IMR-90 (cell line): Measurements from ENCODE around the gene ID3. TPM values are rescaled to one million over a fixed set of nuclear protein-coding genes. Genes with fewer than 3 reads are reported as not detected.

ENCODE experiments used
- ATAC-seq: fragments of 200-7000 bp; cut with Tn5 transposase; 2 replicates; pipeline ENCODE4 v1.9.1; 2020; ENCODE audit warnings: low read depth, mild to moderate bottlenecking, moderate library complexity
- BruUV-seq: library from RNA; stranded (reverse); fragments of 400-500 nt; replicated peaks from 2 replicates; lab custom pipeline; 2021; lab: Mats Ljungman, UMichigan
- CTCF ChIA-PET: fragments of 300-600 bp; formaldehyde crosslinking; extraction: SDS; loops from one replicate; lab custom pipeline; 2021; ENCODE audit warnings: antibody characterized with exemption; lab: Yijun Ruan, JAX
- POLR2A ChIA-PET: fragments of 300-600 bp; sonication (Branson Sonifier 250); formaldehyde crosslinking; loops from one replicate; lab custom pipeline; 2022; ENCODE audit warnings: antibody characterized with exemption; ENCODE audit not compliant: unreplicated experiment; lab: Charles Lee
- DNase-seq: peaks from one replicate; pipeline ENCODE4 v3.0.0; 2013
- H2AFZ ChIP-seq: replicated peaks from 2 replicates; pipeline ENCODE3; 2013; ENCODE audit warnings: low read length, mild to moderate bottlenecking; ENCODE audit not compliant: poor library complexity
- H2AK5ac ChIP-seq: 2 replicates; pipeline ENCODE4 v1.6.1; 2013; ENCODE audit warnings: low read depth, low read length, inconsistent platforms
- H2AK9ac ChIP-seq: replicated peaks from 2 replicates; pipeline ENCODE3; 2013; ENCODE audit warnings: mild to moderate bottlenecking, low read depth, low read length, moderate library complexity; ENCODE audit not compliant: poor library complexity
- H2BK120ac ChIP-seq: 2 replicates; pipeline ENCODE4 v1.6.1; 2013; ENCODE audit warnings: low read depth, low read length, inconsistent platforms
- H2BK15ac ChIP-seq: 3 replicates; pipeline ENCODE4 v1.6.1; 2013; ENCODE audit warnings: low read depth, low read length, inconsistent platforms
- H2BK20ac ChIP-seq: 2 replicates; pipeline ENCODE4 v1.6.1; 2013; ENCODE audit warnings: low read depth, mild to moderate bottlenecking, inconsistent platforms, low read length, moderate library complexity
- H2BK5ac ChIP-seq: 2 replicates; pipeline ENCODE4 v1.6.1; 2013; ENCODE audit warnings: mild to moderate bottlenecking, low read depth, low read length, inconsistent platforms; ENCODE audit not compliant: poor library complexity, severe bottlenecking
- H3K14ac ChIP-seq: replicated peaks from 2 replicates; pipeline ENCODE4 v1.6.1; 2013; ENCODE audit warnings: low read depth, low read length, inconsistent platforms
- H3K18ac ChIP-seq: 2 replicates; pipeline ENCODE4 v1.6.1; 2013; ENCODE audit warnings: low read depth, low read length, control low read depth
- H3K23ac ChIP-seq: 2 replicates; pipeline ENCODE4 v1.6.1; 2013; ENCODE audit warnings: low read depth, low read length, inconsistent platforms
- H3K27ac ChIP-seq: 2 replicates; pipeline ENCODE4 v1.5.1; 2013; ENCODE audit warnings: mild to moderate bottlenecking, control low read depth, low read length; ENCODE audit not compliant: insufficient read depth
- H3K27me3 ChIP-seq: 2 replicates; pipeline ENCODE4 v1.6.1; 2013; ENCODE audit warnings: low read length; ENCODE audit not compliant: control insufficient read depth, insufficient read depth
- H3K36me3 ChIP-seq: 2 replicates; pipeline ENCODE4 v1.6.1; 2013; ENCODE audit warnings: low read length, mixed read lengths; ENCODE audit not compliant: control insufficient read depth, insufficient read depth
- H3K4ac ChIP-seq: 2 replicates; pipeline ENCODE4 v1.6.1; 2013; ENCODE audit warnings: low read depth, low read length, inconsistent platforms
- H3K4me1 ChIP-seq: 2 replicates; pipeline ENCODE4 v1.6.1; 2013; ENCODE audit warnings: low read length, mixed read lengths; ENCODE audit not compliant: control insufficient read depth, insufficient read depth
- H3K4me2 ChIP-seq: 2 replicates; pipeline ENCODE4 v1.6.1; 2013; ENCODE audit warnings: low read depth, mild to moderate bottlenecking, control low read depth, low read length, moderate library complexity
- H3K4me3 ChIP-seq: 2 replicates; pipeline ENCODE4 v1.5.1; 2013; ENCODE audit warnings: low read depth, mild to moderate bottlenecking, control low read depth, low read length, moderate library complexity; ENCODE audit not compliant: insufficient read depth
- H3K56ac ChIP-seq: 2 replicates; pipeline ENCODE4 v1.6.1; 2013; ENCODE audit warnings: low read length, inconsistent platforms; ENCODE audit not compliant: insufficient read depth; ENCODE audit errors: extremely low read depth
- H3K79me1 ChIP-seq, 2 experiments: 2 replicates each; pipeline ENCODE4 v1.6.1; 2013; ENCODE audit warnings: low read length in 2 of 2, inconsistent platforms in 1 of 2, low read depth in 1 of 2
- H3K9ac ChIP-seq: 2 replicates; pipeline ENCODE4 v1.6.1; 2013; ENCODE audit warnings: low read depth, low read length, control low read depth
- H3K9me1 ChIP-seq: 2 replicates; pipeline ENCODE4 v1.6.1; 2013; ENCODE audit warnings: low read length, inconsistent platforms; ENCODE audit not compliant: insufficient read depth
- H3K9me3 ChIP-seq: 2 replicates; pipeline ENCODE4 v1.6.1; 2013; ENCODE audit warnings: low read length; ENCODE audit not compliant: control insufficient read depth, insufficient read depth
- H4K20me1 ChIP-seq: 2 replicates; pipeline ENCODE4 v1.6.1; 2013; ENCODE audit warnings: low read length, inconsistent platforms; ENCODE audit not compliant: insufficient read depth
- H4K5ac ChIP-seq: 2 replicates; pipeline ENCODE4 v1.6.1; 2013; ENCODE audit warnings: mild to moderate bottlenecking, low read depth, low read length, control low read depth
- H4K8ac ChIP-seq, 2 experiments: 2 replicates each; pipeline ENCODE4 v1.6.1; 2013; ENCODE audit warnings: low read depth in 2 of 2, low read length in 2 of 2, control low read depth in 1 of 2, inconsistent platforms in 1 of 2
- H4K91ac ChIP-seq: 2 replicates; pipeline ENCODE4 v1.6.1; 2013; ENCODE audit warnings: low read depth, low read length, inconsistent platforms; ENCODE audit not compliant: insufficient read depth
- BHLHE40 ChIP-seq: fragments of 150-350 bp; IDR thresholded peaks from 2 replicates; pipeline ENCODE4 v1.6.1; 2016; ENCODE audit warnings: mild to moderate bottlenecking, low read depth, low read length
- CEBPB ChIP-seq: IDR thresholded peaks from 2 replicates; pipeline ENCODE4 v1.6.1; 2012; ENCODE audit warnings: low read depth, low read length, improper control_type of control experiment
- CHD1 ChIP-seq: IDR thresholded peaks from 2 replicates; pipeline ENCODE4 v1.6.1; 2012; ENCODE audit warnings: low read depth, low read length, improper control_type of control experiment
- FOS ChIP-seq: fragments of 150-350 bp; IDR thresholded peaks from 2 replicates; pipeline ENCODE4 v1.6.1; 2016; ENCODE audit warnings: low read depth, low read length
- MAZ ChIP-seq: IDR thresholded peaks from 2 replicates; pipeline ENCODE4 v1.6.1; 2012; ENCODE audit warnings: low read depth, mild to moderate bottlenecking, low read length, improper control_type of control experiment, moderate library complexity, borderline replicate concordance
- POLR2A ChIP-seq: IDR thresholded peaks from 2 replicates; pipeline ENCODE4 v1.6.1; 2012; ENCODE audit warnings: mild to moderate bottlenecking, low read depth, low read length
- WGBS, 2 experiments: methylation state at CpG; one replicate each; pipeline versions ENCODE4 v1.1.5 to v1.1.7; 2013; ENCODE audit warnings: missing lambda C conversion rate in 2 of 2; ENCODE audit not compliant: insufficient read length in 1 of 2; ENCODE audit errors: extremely low coverage in 2 of 2; 5-methylcytosine and 5-hydroxymethylcytosine counted together
- dilution Hi-C: fragments of 300-500 bp; cut with HindIII; formaldehyde crosslinking; loops from one replicate; pipeline ENCODE4 v1.14.3; 2018; ENCODE audit warnings: low sequenced_read_pairs; ENCODE audit not compliant: unreplicated experiment
- in situ Hi-C: fragments of 300-500 bp; cut with MboI; formaldehyde crosslinking; loops from 3 replicates; pipeline ENCODE4 v1.14.3; 2019; ENCODE audit warnings: low sequenced_read_pairs, inconsistent platforms, mixed read lengths
- intact Hi-C: fragments of 100-400 bp; cut with micrococcal nuclease; formaldehyde crosslinking; loops from 2 replicates; pipeline ENCODE4 v1.10.0; 2022
- polyA plus RNA-seq, 3 experiments: library from polyadenylated mRNA; depleted of rRNA; stranded (reverse); fragments of >200 nt; gene quantifications; 2 replicates each; pipeline ENCODE4 v1.2.3, GENCODE V29; 2012; ENCODE audit warnings: low replicate concordance in 1 of 3
- total RNA-seq: library from RNA; depleted of rRNA; stranded (reverse); fragments of >200 nt; gene quantifications from 2 replicates; pipeline ENCODE4 v1.2.3, GENCODE V29; 2012

ID3 gene
- total and polyA plus RNA-seq, 2 of the 4 experiments (the other 2 are of a cell fraction), result 109 to 304 TPM

DNA sequence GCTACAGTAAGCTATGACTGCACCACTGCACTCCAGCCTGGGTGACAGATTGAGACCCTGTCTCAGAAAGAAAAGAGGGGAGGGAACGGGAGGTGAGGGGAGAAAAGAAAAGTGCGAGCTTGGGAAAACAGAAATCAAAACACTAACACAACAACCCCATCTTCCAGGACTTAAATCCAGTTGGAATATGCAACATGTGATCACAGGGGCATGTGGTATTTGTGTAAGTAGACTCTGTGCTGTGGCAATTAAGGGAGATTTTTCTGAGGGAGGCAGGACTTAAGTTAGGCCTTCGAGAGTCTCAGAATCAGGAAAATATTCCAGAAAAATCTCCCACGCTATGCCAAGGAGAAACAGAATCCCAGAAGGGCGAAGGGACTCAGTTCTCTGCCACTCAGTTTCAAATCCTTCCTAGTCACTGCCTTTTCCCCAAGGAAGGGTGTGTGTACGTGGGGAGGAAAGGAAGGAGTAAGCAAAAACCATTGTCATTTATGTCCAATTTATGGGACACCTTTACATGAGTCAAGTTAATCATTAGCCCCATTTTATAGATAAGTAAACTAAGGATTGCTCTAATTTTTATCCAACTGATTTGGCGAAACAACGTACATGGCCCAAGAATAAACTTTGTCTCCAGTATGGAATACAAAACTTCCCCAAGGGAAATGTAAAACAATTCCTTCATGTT lies 12.3 kb downstream of the ID3 start (continued):
- TF ChIP-seq FOS, result no peak

DNA sequence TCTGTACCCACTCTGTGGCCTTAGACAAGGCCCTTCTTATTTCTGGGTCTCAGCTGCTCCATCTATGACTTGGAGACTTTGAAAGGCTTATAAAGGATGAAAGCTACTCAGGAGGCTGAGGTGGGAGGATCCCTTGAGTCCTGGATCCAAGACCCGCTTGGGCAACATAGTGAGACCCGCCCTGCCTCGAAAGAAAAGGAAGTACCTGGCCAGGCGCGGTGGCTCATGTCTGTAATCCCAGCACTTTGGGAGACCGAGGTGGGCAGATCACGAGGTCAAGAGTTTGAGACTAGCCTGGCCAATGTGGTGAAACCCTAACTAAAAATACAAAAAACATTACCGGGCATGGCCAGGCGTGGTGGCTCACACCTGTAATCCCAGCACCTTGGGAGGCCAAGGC lies 13.4 kb downstream of the ID3 start:
- Histone ChIP-seq H3K4me2 (no peak overlapping the region), H3K4me1 (no peaks in the 10 kb centered on the region), H3K14ac (no peak overlapping the region), H3K23ac (0 out of 2 replicates have a peak overlapping the region, but pooled peaks have one; percentile 12), H3K9me3 (no peaks in the 10 kb centered on the region), H3K56ac (no peak overlapping the region), H2AK5ac (0 out of 2 replicates have a peak overlapping the region, but pooled peaks have one; percentile 56), H2BK15ac (peak overlapping the region; percentile 27; the same call in 1 of the 3 replicates), H2AFZ (no peak overlapping the region), H2AK9ac (peak overlapping the region; percentile 23), H2BK120ac (peak overlapping the region; percentile 77; the same call in 1 of the 2 replicates), H4K5ac (no peak overlapping the region), H3K36me3 (no peaks in the 10 kb centered on the region), H2BK20ac (peak overlapping the region; percentile 75; the same call in 1 of the 2 replicates), H4K91ac (peak overlapping the region; percentile 26; the same call in 1 of the 2 replicates), H3K18ac (no peak overlapping the region), H2BK5ac (no peak overlapping the region), H3K79me1 (no peaks in the 10 kb centered on the region), H3K9ac (no peak overlapping the region), H3K9me1 (no peaks in the 10 kb centered on the region), H3K27ac (no peak overlapping the region), H4K8ac (no peak overlapping the region), H3K27me3 (no peaks in the 10 kb centered on the region), H4K20me1 (no peaks in the 10 kb centered on the region), H3K4me3 (no peak overlapping the region), H3K4ac (no peak overlapping the region; the same call in 1 of the 2 replicates)
- no peak for ATAC-seq
- WGBS, 2 experiments, result 100% methylated on average over 5 of the region's 9 CpGs; no CpG with 5 or more reads in 1 of the 2 experiments
- CTCF ChIA-PET, result interaction anchor here (1.0 to 3.3 kb wide), 2 partner anchors 49 to 91 kb away, joined by 5 to 49 read pairs; no protein-coding TSS in a partner anchor
- dilution Hi-C loops, result no loop called here
- BruUV-seq, result no TSS peak
- DNase-seq, result no peak
- POLR2A ChIA-PET, result interaction anchor here (0.5 kb wide), 1 partner anchor 75 kb away, joined by 11 read pairs; no protein-coding TSS in a partner anchor
- TF ChIP-seq POLR2A (no peak), MAZ (no peak), BHLHE40 (no peak), CEBPB (no peak), CHD1 (no peak)
- intact Hi-C loops, result loop anchor here (2.0 kb wide), 1 partner anchor 205 kb away; no protein-coding TSS in a partner anchor
- in situ Hi-C loops, result loop anchor here (5.0 to 10.0 kb wide), 2 partner anchors 91 to 209 kb away; no protein-coding TSS in a partner anchor
